Measurements from ENCODE around the gene ARHGAP22.

The ARHGAP22 gene

GRCh38 chr10:48592346-48592745, 12.5 kb downstream of the ARHGAP22 start:
- H3K4me3 ChIP-seq (ENCODE audit: low read depth, low read length): no peak overlapping the region

DNA sequence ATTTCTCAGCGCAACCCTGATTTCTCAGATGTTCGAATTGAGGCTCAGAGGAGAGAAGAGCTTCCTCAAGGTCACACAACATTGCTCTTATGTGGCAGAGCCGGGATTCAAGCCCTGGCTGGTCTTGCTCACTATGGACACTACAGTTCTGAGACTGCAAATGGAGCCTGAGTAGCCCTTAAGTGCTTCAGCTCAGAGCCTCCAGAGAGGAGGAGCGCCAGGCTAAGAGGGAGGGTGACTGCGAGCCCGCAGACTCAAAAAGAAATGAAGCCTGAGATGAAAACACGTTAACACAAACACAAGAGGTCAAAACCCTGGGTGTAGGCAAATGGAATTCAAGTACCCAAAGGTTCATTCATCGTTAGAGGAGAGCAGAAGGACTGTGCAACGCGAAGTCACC, 13.9 kb downstream of the ARHGAP22 start:
- H3K4me3 ChIP-seq (ENCODE audit: low read depth, low read length): no peak overlapping the region

DNA sequence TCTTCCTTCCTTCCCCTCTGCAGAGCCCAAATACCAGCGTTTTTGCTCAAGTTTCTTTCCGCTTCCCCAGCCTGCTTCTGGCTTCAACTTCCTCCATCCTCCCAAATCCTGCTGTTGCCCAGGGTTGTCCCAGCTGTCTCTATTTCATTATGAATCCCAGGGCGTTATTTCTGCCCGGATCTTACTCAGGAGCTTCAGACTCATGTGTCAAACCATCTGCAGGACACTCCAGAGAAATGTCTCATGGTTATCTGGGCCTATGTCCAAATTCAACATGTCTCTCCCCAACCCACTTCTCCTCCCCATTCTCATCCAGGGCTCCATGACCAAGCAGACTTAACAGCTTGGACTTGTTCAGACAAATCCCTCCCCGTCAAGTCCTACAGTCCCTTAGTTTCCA, 15.6 kb downstream of the ARHGAP22 start:
- no peak overlapping the region for H3K4me3 ChIP-seq (ENCODE audit: low read depth, low read length)

GRCh38 chr10:48587819-48588218, 17.1 kb downstream of the ARHGAP22 start:
- no peak overlapping the region for H3K4me3 ChIP-seq (ENCODE audit: low read depth, low read length)

- H3K4me3 ChIP-seq (ENCODE audit: low read depth, low read length): no peak overlapping the region
These were observed 17.8 kb downstream of the ARHGAP22 start for GRCh38 chr10:48587101-48587500.

DNA sequence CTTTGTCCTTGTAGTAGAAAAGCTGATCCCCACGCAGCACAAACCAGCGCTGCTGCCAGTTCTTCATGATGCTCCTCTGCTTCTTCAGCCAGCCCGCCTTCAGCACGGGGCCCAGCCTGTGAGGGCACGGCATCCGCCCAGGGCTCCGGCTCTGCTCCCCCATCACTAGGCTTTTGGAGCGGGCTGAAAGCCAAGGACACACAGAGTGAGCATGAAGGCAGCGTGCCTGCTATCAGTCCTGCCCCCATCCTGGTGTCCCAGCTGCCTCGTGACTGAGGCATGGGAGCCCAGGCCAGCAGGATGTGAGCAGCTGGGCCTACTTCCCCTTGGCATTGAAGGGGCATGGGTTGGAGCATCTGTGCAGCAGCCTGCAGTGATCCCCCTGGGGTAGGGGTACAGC, 21.9 kb downstream of the ARHGAP22 start:
- H3K4me3 ChIP-seq (ENCODE audit: low read depth, low read length): no peak overlapping the region

- no peak overlapping the region for H3K4me3 ChIP-seq (ENCODE audit: low read depth, low read length)
These were observed 24.6 kb downstream of the ARHGAP22 start for GRCh38 chr10:48580236-48580635.

- no peak overlapping the region for H3K4me3 ChIP-seq (ENCODE audit: low read depth, low read length)
These were observed 25.5 kb downstream of the ARHGAP22 start for GRCh38 chr10:48579251-48579960.

- no peak overlapping the region for H3K4me3 ChIP-seq (ENCODE audit: low read depth, low read length)
These were observed 27.7 kb downstream of the ARHGAP22 start for GRCh38 chr10:48577158-48577557.

- H3K4me3 ChIP-seq (ENCODE audit: low read depth, low read length): no peak overlapping the region
These were observed 28.4 kb downstream of the ARHGAP22 start for GRCh38 chr10:48576501-48576900.

GRCh38 chr10:48575901-48576300, 29.0 kb downstream of the ARHGAP22 start:
- no peak overlapping the region for H3K4me3 ChIP-seq (ENCODE audit: low read depth, low read length)

DNA sequence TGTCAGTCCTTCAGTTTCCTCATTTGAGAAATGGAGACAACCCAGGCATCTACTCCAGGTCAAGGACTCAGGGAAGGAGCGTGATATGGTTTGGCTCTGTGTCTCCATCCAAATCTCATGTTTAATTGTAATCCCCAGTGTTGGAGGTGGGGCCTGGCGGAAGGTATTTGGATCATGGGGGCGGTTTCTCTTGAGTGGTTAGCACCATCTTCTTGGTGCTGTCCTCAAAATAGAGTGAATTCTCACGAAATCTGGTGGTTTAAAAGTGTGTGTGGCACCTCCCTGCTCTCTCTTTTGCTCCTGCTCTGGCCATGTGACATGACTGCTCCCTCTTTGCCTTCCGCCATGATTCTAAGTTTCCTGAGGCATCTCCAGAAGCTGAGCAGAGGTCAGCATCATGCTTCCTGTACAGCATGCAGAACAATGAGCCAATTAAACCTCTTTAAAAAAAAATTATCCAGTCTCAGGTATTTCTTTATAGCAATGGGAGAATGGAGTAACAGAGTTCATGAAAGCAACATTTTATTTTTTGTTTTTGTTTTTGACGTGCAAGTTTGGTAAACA, 30.0 kb downstream of the ARHGAP22 start:
- no peak overlapping the region for H3K4me3 ChIP-seq (ENCODE audit: low read depth, low read length)

- no peak overlapping the region for H3K4me3 ChIP-seq (ENCODE audit: low read depth, low read length)
These were observed 30.5 kb downstream of the ARHGAP22 start for GRCh38 chr10:48574322-48574796.

- H3K4me3 ChIP-seq (ENCODE audit: low read depth, low read length): no peak overlapping the region
These were observed 31.8 kb downstream of the ARHGAP22 start for GRCh38 chr10:48573045-48573444.

DNA sequence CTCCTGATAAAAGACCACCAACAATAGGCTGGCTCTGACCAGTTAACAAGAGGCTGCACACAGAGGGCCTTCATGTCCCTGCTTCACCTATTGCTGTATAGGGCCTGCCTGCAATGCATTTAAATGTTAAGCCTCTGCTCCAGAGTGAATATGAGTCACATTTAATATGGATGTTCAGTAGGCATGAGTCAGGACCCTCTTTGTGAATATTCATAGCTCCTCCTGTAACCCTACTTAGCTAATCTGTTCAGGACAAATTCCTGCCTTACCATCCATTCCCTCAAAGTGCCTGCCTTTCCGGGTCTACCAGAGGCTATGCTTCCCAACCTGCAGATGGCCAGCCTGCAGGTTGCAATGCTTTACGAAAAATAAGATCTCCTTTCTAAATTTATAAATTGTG, 32.5 kb downstream of the ARHGAP22 start:
- no peak overlapping the region for H3K4me3 ChIP-seq (ENCODE audit: low read depth, low read length)

- H3K4me3 ChIP-seq (ENCODE audit: low read depth, low read length): no peak overlapping the region
These were observed 36.3 kb downstream of the ARHGAP22 start for GRCh38 chr10:48568546-48568945.

- H3K4me3 ChIP-seq (ENCODE audit: low read depth, low read length): no peak overlapping the region
These were observed 36.7 kb downstream of the ARHGAP22 start for GRCh38 chr10:48568131-48568530.

- no peak overlapping the region for H3K4me3 ChIP-seq (ENCODE audit: low read depth, low read length)
These were observed 37.5 kb downstream of the ARHGAP22 start for GRCh38 chr10:48567346-48567745.

DNA sequence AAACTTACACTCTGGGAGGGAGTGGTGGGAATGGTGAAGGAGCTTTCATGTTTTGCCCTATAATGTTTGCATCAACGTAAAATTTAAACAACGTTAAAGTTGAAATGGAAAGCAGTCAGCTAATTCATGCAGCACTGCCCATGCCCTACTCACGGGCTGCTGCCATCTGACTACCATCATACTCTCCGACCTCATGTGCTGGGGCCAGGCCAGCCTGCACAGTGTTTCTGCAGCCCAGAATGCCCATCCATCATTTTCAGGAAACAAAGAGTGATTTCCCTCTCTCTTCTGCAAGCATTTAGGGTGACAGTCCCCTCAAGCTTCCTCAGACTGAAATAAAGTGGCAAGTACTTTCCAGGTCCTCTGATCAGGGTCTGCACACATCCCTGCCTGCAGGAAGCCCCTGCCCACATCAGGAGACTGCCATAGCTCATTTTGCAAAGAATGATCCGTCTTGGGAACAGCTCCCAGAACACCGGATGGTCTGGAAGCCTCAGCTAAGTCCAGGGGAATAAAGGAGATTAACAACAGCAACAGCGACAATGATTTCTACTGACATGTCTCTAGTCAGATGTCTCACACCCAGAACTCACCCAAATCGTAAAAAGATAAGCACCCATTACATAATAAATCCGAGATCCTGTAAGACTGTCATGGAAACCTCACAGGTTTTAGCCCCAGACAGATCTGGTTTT, 40.3 kb downstream of the ARHGAP22 start:
- H3K4me3 ChIP-seq (ENCODE audit: low read depth, low read length): no peak overlapping the region

DNA sequence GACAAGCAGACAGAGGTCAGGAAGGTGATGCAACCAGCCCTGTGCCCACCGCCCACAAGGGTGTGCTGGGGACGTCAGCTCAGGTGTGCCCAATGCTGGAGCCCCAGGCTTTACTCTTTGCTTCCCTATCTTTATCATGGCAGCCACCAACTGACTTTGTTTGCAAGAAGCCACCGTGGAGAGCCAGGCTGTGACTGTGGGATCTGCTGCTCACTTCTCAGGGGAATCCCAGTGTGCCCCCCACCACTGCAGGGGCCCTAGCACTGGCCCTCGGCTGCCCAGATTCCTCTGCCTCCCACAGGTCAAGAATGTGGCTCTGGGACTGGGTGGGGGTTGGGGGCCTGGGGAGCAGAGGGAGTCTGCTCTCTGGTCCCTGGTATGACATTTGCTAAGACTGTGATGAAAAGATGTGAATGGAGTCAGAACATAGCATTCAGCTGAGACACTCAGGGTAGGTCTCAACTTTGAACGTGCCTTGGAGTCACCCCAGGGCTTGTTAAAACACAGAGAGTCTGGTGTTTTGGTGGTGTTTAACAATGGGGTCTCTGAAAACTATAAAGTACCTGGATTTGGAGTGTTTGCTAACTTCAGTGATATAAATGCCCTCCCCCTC, 47.3 kb downstream of the ARHGAP22 start:
- no peak overlapping the region for H3K4me3 ChIP-seq (ENCODE audit: low read depth, low read length)

DNA sequence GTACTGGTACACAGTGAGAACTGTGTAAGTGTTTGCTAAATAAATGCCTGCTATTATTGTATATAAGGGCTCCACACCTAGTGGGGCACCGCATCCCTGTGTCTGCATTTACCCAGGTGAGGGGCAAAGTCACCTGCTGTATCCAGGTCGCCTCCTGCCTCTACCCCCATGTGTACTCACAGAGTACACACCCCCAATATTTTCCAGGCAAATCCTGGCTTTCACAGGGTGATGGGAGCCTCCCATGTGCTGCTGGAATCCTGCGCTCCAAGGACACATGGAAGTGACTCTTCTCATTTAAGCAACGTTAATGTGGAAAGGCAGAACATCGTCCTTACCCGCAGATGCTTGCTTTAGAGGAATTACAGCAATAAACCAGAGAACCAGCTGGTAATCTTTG, 48.2 kb downstream of the ARHGAP22 start:
- H3K4me3 ChIP-seq (ENCODE audit: low read depth, low read length): no peak overlapping the region

DNA sequence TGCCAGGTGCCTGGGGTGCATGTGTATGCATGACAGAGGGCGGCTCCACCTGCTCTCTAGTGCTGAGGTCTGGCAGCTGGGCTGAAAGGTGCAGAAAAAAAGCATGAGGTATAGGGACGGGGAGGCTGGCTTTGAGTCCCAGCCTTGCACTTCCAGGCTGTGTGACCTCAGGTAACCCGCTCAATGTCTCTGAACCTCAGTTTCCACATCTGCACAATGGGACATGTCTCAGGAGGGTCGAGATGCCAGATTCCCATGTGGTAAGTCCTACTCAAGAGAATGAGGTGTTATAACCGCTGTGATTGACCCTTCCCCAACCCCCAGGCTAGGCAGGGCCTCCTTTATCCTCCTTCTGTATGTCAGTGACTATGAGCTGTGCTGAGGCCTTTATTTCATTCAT, 48.8 kb downstream of the ARHGAP22 start:
- H3K4me3 ChIP-seq (ENCODE audit: low read depth, low read length): no peak overlapping the region
